Subcutaneous adipose tissue (tissue), 4 donors: ENCODE measurements around the gene PLCB1. TPM values are rescaled to one million over a fixed set of nuclear protein-coding genes. Genes with fewer than 3 reads are reported as not detected.

ENCODE experiments used
- total RNA-seq, 4 donors: library from RNA; depleted of rRNA; stranded (reverse); fragments of >200 nt; gene quantifications; one replicate each; pipeline ENCODE4 v1.1.0, GENCODE V29; 2016
- TF ChIP-seq, protein P1 (sequence below): fragments of 450-650 bp; IDR thresholded peaks from one replicate; pipeline ENCODE4 v1.5.1; 2016; ENCODE audit warnings: low read depth, mild to moderate bottlenecking, control low read depth, antibody characterized with exemption, moderate library complexity

Gene PLCB1
- total RNA-seq, 4 donors from 2014 or later = 14.1 to 26.7 (median 18.4) TPM

DNA sequence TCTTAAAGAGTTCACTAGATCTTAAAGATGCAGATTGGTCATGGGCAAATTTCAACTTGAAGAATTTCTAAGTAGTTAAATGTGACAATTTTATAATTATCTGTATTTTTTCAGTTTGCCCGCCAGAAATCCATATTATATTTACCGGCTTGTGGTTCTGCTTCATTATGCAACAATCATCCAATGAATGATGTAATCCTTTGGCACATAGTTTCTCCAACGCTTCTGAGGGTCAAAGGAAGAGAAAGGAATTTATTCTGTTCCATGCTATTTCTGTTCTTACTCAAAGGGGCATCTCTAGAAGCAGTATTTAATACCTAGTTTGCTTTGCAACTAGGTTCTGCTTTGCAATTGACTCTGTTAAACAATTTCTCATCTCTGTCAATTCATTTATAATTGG is 577.6 kb downstream of the PLCB1 start:
- TF ChIP-seq, protein P1, sequence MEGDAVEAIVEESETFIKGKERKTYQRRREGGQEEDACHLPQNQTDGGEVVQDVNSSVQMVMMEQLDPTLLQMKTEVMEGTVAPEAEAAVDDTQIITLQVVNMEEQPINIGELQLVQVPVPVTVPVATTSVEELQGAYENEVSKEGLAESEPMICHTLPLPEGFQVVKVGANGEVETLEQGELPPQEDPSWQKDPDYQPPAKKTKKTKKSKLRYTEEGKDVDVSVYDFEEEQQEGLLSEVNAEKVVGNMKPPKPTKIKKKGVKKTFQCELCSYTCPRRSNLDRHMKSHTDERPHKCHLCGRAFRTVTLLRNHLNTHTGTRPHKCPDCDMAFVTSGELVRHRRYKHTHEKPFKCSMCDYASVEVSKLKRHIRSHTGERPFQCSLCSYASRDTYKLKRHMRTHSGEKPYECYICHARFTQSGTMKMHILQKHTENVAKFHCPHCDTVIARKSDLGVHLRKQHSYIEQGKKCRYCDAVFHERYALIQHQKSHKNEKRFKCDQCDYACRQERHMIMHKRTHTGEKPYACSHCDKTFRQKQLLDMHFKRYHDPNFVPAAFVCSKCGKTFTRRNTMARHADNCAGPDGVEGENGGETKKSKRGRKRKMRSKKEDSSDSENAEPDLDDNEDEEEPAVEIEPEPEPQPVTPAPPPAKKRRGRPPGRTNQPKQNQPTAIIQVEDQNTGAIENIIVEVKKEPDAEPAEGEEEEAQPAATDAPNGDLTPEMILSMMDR = no peak

DNA sequence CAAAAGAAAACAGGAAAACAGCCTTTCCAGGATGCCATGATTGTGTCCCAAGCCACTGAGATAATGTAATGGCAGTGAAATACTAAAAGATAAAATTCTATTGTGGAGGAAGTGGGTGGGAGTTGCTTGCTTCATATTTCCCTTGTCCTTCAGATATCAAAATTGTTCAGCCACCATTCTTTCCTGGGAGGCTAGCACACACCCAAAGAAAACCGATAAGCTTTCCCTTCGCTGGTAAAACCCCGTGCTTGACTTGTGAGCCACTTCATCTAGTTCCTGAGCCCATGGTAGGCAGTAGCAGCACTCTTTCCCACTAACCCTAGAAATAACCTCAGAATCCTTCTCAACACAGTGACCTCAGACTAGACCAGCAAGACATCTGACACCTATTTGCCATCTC is 579.4 kb downstream of the PLCB1 start:
- TF ChIP-seq, protein P1 = no peak

DNA sequence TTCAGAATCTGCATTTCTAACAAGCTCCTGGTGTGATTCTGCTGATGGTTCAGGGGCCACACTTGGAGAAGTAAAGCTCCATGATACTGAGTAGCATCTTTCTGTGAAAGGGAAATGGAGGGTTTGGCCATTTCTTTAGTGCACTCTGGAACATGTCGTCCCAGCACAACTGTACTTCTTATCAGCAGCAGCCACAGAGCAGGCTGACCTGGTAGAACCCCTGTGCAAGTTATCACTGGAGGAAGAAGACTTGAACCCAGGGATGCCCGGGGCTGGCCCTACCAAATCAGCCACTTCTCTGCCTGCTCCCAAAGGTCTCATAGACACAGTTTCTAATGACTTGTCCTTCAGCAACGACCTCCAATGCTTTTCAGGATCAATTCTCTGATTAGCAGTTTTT is 582.1 kb downstream of the PLCB1 start:
- TF ChIP-seq, protein P1 = no peak

DNA sequence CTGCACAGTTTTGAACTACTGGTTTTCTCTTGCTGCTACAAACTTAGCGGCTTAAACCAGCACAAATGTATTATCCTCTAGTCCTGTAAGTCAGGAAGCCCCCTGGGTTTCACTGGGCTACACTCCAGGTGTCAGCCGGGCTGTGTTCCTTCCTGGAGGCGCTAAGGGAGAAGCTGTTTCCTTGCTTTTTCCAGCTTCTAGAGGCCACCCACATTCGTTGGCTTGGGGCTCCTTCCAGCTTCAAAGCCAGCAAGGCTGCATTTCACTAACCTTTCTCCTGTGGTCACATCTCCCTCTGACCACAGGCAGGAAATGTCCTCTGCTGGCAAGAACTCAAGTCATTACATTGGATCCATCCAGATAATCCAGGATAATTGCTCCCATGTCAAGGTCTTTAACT is 586.2 kb downstream of the PLCB1 start:
- TF ChIP-seq, protein P1 = no peak

DNA sequence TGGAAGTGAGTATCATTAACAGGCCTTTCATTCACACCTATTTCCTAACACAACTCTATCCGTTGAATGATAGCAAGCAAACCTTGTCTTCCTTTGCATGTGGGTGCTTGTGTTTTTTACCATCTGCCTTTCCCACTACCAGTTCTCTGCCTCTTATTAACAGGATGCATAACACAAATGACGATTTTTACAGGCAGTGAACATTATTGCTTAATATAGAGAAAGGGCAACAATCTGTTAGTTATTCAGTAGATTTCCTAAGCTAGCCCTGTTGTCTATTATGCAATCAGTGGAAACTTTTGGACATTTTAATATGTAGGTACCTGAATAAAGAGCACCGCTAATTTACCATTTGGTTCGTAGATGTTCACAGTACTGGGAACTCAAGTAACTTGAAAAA is 588.0 kb downstream of the PLCB1 start:
- TF ChIP-seq, protein P1 = no peak

DNA sequence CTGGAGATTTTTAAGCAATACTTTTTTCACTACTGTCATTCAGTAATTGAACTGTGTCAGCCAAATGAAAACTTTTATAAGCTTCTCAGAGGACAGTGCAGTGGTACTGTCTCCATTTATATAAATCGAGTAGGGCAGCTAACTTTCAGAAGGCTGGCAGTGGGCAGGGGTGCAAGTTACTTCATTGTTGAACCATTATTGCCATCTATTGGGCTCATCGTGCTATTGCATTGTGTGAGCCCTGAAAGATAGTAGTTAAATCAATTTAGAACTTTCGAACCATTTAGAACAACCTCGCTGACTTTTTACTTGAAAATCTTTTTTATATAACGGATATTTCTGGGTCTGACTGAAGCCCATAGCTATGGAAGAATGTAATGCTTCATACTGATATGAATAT is 589.0 kb downstream of the PLCB1 start:
- TF ChIP-seq, protein P1 = no peak

DNA sequence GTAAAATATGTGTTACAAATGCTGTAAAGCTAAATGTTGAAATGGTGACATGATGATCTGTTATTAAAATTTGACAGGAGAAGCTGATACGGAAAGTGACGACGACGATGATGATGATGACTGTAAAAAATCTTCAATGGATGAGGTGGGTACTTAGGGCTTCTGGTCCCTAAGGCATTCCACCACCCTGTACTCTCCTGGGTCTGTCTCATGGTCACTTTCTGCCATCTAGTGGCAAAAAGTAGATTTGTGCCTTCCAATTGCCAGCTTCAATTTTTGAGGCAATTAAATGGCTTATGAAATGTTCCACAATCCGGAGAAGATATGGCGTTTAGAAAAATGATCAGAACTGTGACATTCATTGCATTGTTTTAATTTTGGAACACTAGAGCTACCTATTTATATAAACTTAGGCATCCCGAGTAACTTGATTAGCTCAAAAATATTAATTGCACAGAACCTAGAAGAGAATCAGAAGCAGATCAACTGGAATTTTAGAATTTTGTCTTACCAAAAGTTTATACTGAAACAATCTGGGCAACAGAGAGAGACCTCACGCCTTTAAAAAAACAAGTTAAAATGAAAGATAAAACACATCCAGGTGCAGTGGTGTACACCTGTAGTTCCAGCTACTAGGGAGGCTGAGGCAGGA is 590.3 kb downstream of the PLCB1 start:
- TF ChIP-seq, protein P1 = no peak
